ENCODE data around the gene ACADSB.

GRCh38 chr10:122974543-122975064, 34.2 kb upstream of the ACADSB start:
- TF ChIP-seq CTCF (IDR thresholded peaks at IDR 0.05 in 8 of 11, conservative IDR thresholded peaks at IDR 0.05 in 3 of 11): no peak
- TF ChIP-seq POLR2A (IDR thresholded peaks at IDR 0.05): no peak

Measured in spleen (tissue), 7 donors.